ENCODE data around the gene RFWD3.

RFWD3 gene

GRCh38 chr16:74623214-74623838, 43.4 kb downstream of the RFWD3 start:
- peak; percentile 78 for DNase-seq (ENCODE audit: low read depth)
- no peak overlapping the region for H3K4me3 ChIP-seq (replicated peaks; ENCODE audit: low read depth, low read length)
- TF ChIP-seq CTCF (IDR thresholded peaks at IDR 0.05; ENCODE audit: low read length, missing control alignments), result peak; percentile 61

GRCh38 chr16:74622005-74622404, 44.7 kb downstream of the RFWD3 start:
- H3K4me3 ChIP-seq (replicated peaks; ENCODE audit: low read depth, low read length), result no peak overlapping the region
- no peak for DNase-seq (ENCODE audit: low read depth)
- no peak for TF ChIP-seq CTCF (IDR thresholded peaks at IDR 0.05; ENCODE audit: low read length, missing control alignments)

GRCh38 chr16:74617206-74617788, 49.4 kb downstream of the RFWD3 start:
- no peak for TF ChIP-seq CTCF (IDR thresholded peaks at IDR 0.05; ENCODE audit: low read length, missing control alignments)
- no peak for DNase-seq (ENCODE audit: low read depth)
- H3K4me3 ChIP-seq (replicated peaks; ENCODE audit: low read depth, low read length), result no peak overlapping the region

- no peak for TF ChIP-seq CTCF (IDR thresholded peaks at IDR 0.05; ENCODE audit: low read length, missing control alignments)
- H3K4me3 ChIP-seq (replicated peaks; ENCODE audit: low read depth, low read length), result no peak overlapping the region
- peak; percentile 36 for DNase-seq (ENCODE audit: low read depth)
Observed at GRCh38 chr16:74611721-74612120, 55.0 kb downstream of the RFWD3 start.

- no peak for DNase-seq (ENCODE audit: low read depth)
- H3K4me3 ChIP-seq (replicated peaks; ENCODE audit: low read depth, low read length), result no peak overlapping the region
- TF ChIP-seq CTCF (IDR thresholded peaks at IDR 0.05; ENCODE audit: low read length, missing control alignments), result no peak
Observed at GRCh38 chr16:74608944-74609343, 57.7 kb downstream of the RFWD3 start.

GRCh38 chr16:74608381-74608780, 58.3 kb downstream of the RFWD3 start:
- no peak for TF ChIP-seq CTCF (IDR thresholded peaks at IDR 0.05; ENCODE audit: low read length, missing control alignments)
- DNase-seq (ENCODE audit: low read depth), result no peak
- H3K4me3 ChIP-seq (replicated peaks; ENCODE audit: low read depth, low read length), result no peak overlapping the region

GRCh38 chr16:74607962-74608356, 58.7 kb downstream of the RFWD3 start:
- no peak for DNase-seq (ENCODE audit: low read depth)
- no peak overlapping the region for H3K4me3 ChIP-seq (replicated peaks; ENCODE audit: low read depth, low read length)
- no peak for TF ChIP-seq CTCF (IDR thresholded peaks at IDR 0.05; ENCODE audit: low read length, missing control alignments)
